Measurements from ENCODE around the gene CCDC181. TPM values are rescaled to one million over a fixed set of nuclear protein-coding genes. Genes with fewer than 3 reads are reported as not detected.

CCDC181 gene
- total and polyA plus RNA-seq, 2 experiments from 2014 or later: 0.79 to 1.3 TPM

DNA sequence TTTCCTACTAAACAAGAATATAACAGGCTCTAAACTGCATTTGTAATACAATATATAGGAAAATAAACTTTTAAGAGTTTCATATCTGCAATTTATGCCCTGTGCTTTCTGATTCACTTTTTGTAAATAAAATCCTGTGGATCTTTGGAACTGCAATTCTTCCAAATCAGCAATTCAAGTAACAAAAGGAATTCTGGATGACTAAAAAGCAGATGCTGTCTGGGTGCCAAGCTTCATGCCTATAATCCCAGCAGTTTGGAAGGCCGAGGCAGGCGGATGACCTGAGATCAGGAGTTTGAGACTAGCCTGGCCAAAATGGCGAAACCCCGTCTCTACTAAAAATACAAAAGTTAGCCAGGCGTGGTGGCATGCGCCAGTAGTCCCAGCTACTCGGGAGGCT is 66.0 kb downstream of the CCDC181 start:
- no peak overlapping the region for H3K4me3 ChIP-seq
- no peak overlapping the region for H3K4me2 ChIP-seq
- H3K9me3 ChIP-seq (ENCODE audit: low read depth): no peaks in the 10 kb centered on the region
- peaks cover 21% of the 10 kb centered on the region for H3K79me2 ChIP-seq
- no peaks in the 10 kb centered on the region for H3K4me1 ChIP-seq (ENCODE audit: insufficient read depth)
- no peaks in the 10 kb centered on the region for H3K27me3 ChIP-seq
- no peak overlapping the region for H3K27ac ChIP-seq
- H4K20me1 ChIP-seq (ENCODE audit: insufficient read depth, poor library complexity, severe bottlenecking): no peaks in the 10 kb centered on the region
- no peak for DNase-seq (ENCODE audit: low spot score)
- no peak overlapping the region for H2AFZ ChIP-seq
- WGBS (ENCODE audit: low lambda C conversion rate, missing lambda C conversion rate): 92% methylated on average over 7 of the region's 7 CpGs
- no peak for TF ChIP-seq EZH2 (IDR thresholded peaks at IDR 0.05; ENCODE audit: borderline replicate concordance)
- TF ChIP-seq, protein P1, sequence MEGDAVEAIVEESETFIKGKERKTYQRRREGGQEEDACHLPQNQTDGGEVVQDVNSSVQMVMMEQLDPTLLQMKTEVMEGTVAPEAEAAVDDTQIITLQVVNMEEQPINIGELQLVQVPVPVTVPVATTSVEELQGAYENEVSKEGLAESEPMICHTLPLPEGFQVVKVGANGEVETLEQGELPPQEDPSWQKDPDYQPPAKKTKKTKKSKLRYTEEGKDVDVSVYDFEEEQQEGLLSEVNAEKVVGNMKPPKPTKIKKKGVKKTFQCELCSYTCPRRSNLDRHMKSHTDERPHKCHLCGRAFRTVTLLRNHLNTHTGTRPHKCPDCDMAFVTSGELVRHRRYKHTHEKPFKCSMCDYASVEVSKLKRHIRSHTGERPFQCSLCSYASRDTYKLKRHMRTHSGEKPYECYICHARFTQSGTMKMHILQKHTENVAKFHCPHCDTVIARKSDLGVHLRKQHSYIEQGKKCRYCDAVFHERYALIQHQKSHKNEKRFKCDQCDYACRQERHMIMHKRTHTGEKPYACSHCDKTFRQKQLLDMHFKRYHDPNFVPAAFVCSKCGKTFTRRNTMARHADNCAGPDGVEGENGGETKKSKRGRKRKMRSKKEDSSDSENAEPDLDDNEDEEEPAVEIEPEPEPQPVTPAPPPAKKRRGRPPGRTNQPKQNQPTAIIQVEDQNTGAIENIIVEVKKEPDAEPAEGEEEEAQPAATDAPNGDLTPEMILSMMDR (IDR thresholded peaks at IDR 0.05; ENCODE audit: poor library complexity): no peak
- no peak for TF ChIP-seq EZH2phosphoT487 (IDR thresholded peaks at IDR 0.05; ENCODE audit: low read depth, severe bottlenecking, unreplicated experiment)
- no peaks in the 10 kb centered on the region for H3K9me2 ChIP-seq (replicated peaks; ENCODE audit: insufficient read depth)
- H3K36me3 ChIP-seq (replicated peaks; ENCODE audit: insufficient read depth, low read depth): no peaks in the 10 kb centered on the region

GRCh38 chr1:169360415-169360814 is 66.9 kb downstream of the CCDC181 start:
- Histone ChIP-seq H3K79me2 (peaks cover 13% of the 10 kb centered on the region), H3K4me3 (no peak overlapping the region), H3K4me2 (no peak overlapping the region), H3K27me3 (no peaks in the 10 kb centered on the region), H2AFZ (no peak overlapping the region), H3K36me3 (replicated peaks; ENCODE audit: insufficient read depth, low read depth) (no peaks in the 10 kb centered on the region), H3K9me2 (replicated peaks; ENCODE audit: insufficient read depth) (no peaks in the 10 kb centered on the region), H3K4me1 (ENCODE audit: insufficient read depth) (no peaks in the 10 kb centered on the region), H4K20me1 (ENCODE audit: insufficient read depth, poor library complexity, severe bottlenecking) (no peaks in the 10 kb centered on the region), H3K27ac (no peak overlapping the region), H3K9me3 (ENCODE audit: low read depth) (no peaks in the 10 kb centered on the region)
- no peak for DNase-seq (ENCODE audit: low spot score)
- no peak for TF ChIP-seq EZH2 (IDR thresholded peaks at IDR 0.05; ENCODE audit: borderline replicate concordance)
- TF ChIP-seq, protein P1 (IDR thresholded peaks at IDR 0.05; ENCODE audit: poor library complexity): no peak
- TF ChIP-seq EZH2phosphoT487 (IDR thresholded peaks at IDR 0.05; ENCODE audit: low read depth, severe bottlenecking, unreplicated experiment): no peak
- 95% methylated on average over 1 of the region's 1 CpG for WGBS (ENCODE audit: low lambda C conversion rate, missing lambda C conversion rate)

DNA sequence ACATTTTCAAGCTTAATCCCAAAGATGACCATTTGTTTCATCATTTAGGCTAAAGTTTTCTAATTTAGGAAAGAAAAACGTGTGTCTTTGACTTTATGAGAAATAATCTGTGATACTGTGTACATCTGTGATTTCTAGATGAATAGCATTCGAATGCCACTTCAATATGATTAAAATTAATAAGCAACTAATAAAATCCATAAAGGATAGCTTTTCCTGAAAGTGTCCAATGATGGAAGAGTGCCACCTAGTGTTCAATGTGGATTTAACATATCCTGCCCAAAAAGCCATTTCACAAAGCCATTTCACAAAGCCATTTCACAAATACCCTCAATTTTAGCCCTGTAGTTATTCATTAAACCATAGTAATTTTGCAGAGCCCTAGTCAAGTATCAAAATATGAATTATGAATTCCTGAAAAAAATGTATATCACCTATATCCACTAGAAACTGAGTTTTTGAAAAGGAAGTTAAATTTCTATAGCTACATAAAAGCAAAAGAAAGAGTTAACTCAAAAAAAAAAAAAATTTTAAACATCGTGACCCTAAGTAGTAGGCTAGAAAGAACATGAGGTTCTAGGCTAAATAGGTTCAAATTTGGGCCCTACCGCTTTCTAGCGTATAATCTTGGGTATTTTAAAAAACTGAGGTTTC is 78.8 kb downstream of the CCDC181 start:
- Histone ChIP-seq H3K27ac (no peak overlapping the region), H3K4me3 (no peak overlapping the region), H2AFZ (no peak overlapping the region), H3K4me1 (ENCODE audit: insufficient read depth) (peaks cover 13% of the 10 kb centered on the region), H3K9me2 (replicated peaks; ENCODE audit: insufficient read depth) (no peaks in the 10 kb centered on the region), H4K20me1 (ENCODE audit: insufficient read depth, poor library complexity, severe bottlenecking) (no peaks in the 10 kb centered on the region), H3K36me3 (replicated peaks; ENCODE audit: insufficient read depth, low read depth) (no peaks in the 10 kb centered on the region), H3K79me2 (peaks cover 10% of the 10 kb centered on the region), H3K27me3 (no peaks in the 10 kb centered on the region), H3K4me2 (no peak overlapping the region), H3K9me3 (ENCODE audit: low read depth) (no peaks in the 10 kb centered on the region)
- DNase-seq (ENCODE audit: low spot score): peak; percentile 74
- 41% methylated on average over 5 of the region's 5 CpGs for WGBS (ENCODE audit: low lambda C conversion rate, missing lambda C conversion rate)
- no peak for TF ChIP-seq EZH2phosphoT487 (IDR thresholded peaks at IDR 0.05; ENCODE audit: low read depth, severe bottlenecking, unreplicated experiment)
- no peak for TF ChIP-seq EZH2 (IDR thresholded peaks at IDR 0.05; ENCODE audit: borderline replicate concordance)
- TF ChIP-seq, protein P1 (IDR thresholded peaks at IDR 0.05; ENCODE audit: poor library complexity): peak; percentile 71
